Neutrophil (primary cell): ENCODE measurements around the gene NRXN3.

Experiments used
- H3K27ac ChIP-seq: fragments of 200-600 bp; sonication (generic); 2 replicates; pipeline ENCODE4 v1.5.1; 2016; ENCODE audit warnings: mild to moderate bottlenecking, moderate library complexity
- H3K27me3 ChIP-seq: fragments of 200-600 bp; sonication (generic); 2 replicates; pipeline ENCODE4 v1.6.0; 2016; ENCODE audit warnings: mild to moderate bottlenecking
- H3K36me3 ChIP-seq: fragments of 200-600 bp; sonication (generic); 2 replicates; pipeline ENCODE4 v1.5.1; 2017
- H3K4me1 ChIP-seq, 2 experiments: fragments of 200-600 bp in 1 of 2; sonication (generic) in 1 of 2; 1 replicate in 1 of 2; 2 replicates in 1 of 2; pipeline versions ENCODE4 v1.5.1 to v1.6.1; 2013 to 2016; ENCODE audit warnings: low read depth in 1 of 2, low read length in 1 of 2, mild to moderate bottlenecking in 1 of 2, moderate library complexity in 1 of 2; ENCODE audit not compliant: control insufficient read depth in 1 of 2, insufficient read depth in 1 of 2
- H3K4me3 ChIP-seq, 2 experiments: fragments of 200-600 bp in 1 of 2; sonication (generic) in 1 of 2; 1 replicate in 1 of 2; 2 replicates in 1 of 2; pipeline ENCODE4 v1.5.1; 2013 to 2016; ENCODE audit warnings: low read depth in 1 of 2, low read length in 1 of 2, mild to moderate bottlenecking in 1 of 2, moderate library complexity in 1 of 2
- H3K9me3 ChIP-seq: fragments of 200-600 bp; sonication (generic); 2 replicates; pipeline ENCODE4 v1.5.1; 2016
- TF ChIP-seq, protein P1 (sequence below): fragments of 200-600 bp; sonication (generic); IDR thresholded peaks from 2 replicates; pipeline ENCODE4 v1.5.1; 2016; ENCODE audit warnings: antibody characterized with exemption

NRXN3 gene

DNA sequence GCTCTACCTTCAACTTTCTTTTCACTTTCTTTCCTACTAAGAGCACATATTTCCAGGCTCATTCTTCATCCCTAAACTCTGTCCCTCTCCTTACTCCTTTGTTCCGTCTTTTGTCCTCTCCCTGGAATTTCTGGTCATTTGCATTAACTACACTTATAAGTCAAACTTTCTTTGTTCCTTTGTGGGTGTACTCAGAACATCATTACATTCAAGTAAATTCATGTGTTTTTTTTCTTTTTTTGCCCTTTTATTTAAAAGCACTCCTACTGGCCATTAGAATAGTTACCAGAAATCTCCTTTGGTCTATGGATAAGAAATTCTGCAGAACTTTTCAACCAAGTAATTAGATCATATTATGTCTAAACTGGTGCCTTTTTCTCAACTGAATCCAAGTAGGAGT, 1238.5 kb downstream of the NRXN3 start:
- H3K4me3 ChIP-seq, result no peak overlapping the region
- H3K27me3 ChIP-seq, result no peaks in the 10 kb centered on the region
- no peaks in the 10 kb centered on the region for H3K9me3 ChIP-seq
- H3K4me1 ChIP-seq, result no peaks in the 10 kb centered on the region
- TF ChIP-seq, protein P1, sequence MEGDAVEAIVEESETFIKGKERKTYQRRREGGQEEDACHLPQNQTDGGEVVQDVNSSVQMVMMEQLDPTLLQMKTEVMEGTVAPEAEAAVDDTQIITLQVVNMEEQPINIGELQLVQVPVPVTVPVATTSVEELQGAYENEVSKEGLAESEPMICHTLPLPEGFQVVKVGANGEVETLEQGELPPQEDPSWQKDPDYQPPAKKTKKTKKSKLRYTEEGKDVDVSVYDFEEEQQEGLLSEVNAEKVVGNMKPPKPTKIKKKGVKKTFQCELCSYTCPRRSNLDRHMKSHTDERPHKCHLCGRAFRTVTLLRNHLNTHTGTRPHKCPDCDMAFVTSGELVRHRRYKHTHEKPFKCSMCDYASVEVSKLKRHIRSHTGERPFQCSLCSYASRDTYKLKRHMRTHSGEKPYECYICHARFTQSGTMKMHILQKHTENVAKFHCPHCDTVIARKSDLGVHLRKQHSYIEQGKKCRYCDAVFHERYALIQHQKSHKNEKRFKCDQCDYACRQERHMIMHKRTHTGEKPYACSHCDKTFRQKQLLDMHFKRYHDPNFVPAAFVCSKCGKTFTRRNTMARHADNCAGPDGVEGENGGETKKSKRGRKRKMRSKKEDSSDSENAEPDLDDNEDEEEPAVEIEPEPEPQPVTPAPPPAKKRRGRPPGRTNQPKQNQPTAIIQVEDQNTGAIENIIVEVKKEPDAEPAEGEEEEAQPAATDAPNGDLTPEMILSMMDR, result no peak
- H3K36me3 ChIP-seq, result no peaks in the 10 kb centered on the region
- no peak overlapping the region for H3K27ac ChIP-seq

DNA sequence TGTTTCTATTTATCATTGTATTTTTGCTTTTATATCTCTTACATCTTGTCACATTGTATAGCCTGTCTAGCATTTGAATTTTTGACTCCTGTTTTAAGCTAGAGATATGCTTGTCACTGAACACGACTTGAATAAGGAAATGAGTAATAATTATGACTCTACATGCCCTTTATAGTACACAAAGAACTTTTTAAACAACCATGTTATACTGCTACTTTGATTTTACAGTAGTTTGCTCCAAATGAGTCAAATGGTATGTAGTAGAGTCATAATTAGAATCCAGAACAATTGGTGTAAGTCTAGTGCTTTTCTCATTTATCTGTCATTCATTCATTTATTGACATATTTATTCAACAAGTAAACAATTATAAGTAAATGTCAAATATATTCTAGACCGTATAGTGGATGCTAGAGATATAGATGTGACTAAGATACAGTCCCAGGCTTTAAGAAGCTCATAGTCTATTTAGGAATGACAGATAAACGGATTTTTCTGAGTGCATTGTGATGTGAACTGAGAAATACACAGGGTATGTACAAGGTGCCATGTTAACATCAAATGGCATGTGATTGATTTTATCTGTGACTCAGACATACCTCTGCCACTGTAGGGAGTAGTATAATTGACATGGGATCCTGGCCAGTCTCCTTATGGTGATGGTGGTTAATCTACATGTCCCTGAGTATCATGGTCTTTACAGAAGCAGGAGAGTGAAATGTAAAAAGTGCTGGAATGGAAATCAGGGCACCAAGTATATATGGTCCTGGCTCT, 1241.4 kb downstream of the NRXN3 start:
- H3K36me3 ChIP-seq, result no peaks in the 10 kb centered on the region
- TF ChIP-seq, protein P1, result no peak
- no peaks in the 10 kb centered on the region for H3K27me3 ChIP-seq
- H3K4me3 ChIP-seq, result no peak overlapping the region
- H3K4me1 ChIP-seq, result no peaks in the 10 kb centered on the region
- no peaks in the 10 kb centered on the region for H3K9me3 ChIP-seq
- H3K27ac ChIP-seq, result no peak overlapping the region

DNA sequence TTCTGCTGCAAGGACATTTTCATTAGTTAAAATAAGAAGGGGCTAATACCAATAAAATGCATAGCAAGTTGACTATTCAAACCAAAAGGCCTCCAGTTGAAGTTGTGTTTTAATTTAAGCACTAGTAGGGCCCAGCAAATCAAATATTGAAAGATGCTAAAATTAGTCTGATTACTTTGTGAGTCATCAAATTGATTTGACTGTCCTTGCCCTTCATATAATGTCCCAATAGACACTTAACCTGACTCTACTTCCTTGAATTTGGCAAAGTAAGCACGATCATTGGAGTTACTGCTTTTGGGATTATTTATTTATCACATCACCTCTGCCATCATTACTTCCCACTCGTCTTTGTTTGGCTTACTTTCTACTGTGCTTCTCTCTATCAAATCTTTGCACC, 1242.6 kb downstream of the NRXN3 start:
- Histone ChIP-seq H3K27me3 (no peaks in the 10 kb centered on the region), H3K9me3 (no peaks in the 10 kb centered on the region), H3K27ac (no peak overlapping the region), H3K36me3 (no peaks in the 10 kb centered on the region), H3K4me3 (no peak overlapping the region), H3K4me1 (no peaks in the 10 kb centered on the region)
- TF ChIP-seq, protein P1, result no peak

DNA sequence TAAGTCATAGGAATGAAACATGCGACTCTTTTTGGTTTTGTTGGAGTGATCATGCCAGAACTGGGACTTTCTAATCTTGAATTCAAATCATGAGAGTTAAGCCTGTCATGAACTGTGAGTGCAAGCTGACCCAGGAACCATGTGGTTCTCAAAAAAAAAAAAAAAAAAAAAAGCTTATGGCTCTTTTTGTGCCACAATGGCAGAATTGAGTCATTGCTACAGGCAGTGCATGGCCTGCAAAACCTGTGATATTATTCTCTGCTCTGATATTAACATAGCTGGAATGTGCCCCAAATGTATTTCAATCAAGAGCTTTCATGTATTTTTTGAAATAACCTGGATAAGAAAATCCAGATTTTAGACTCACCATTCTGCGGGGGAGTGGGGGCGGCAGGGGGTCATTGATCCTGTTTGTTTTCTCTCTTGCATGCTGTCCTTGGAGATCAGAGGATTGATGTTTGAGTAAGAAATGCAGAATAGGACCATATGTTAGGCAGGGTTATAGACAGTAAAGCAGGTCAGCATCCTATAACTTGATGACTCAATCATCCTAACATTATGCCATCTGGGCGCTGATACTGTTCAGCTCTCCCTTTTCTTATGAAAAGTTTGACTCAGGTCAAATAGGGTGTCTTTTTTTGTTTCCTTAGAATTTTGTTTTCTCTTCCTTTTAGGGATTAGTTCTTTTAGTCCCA, 1243.7 kb downstream of the NRXN3 start:
- Histone ChIP-seq H3K4me3 (no peak overlapping the region), H3K9me3 (no peaks in the 10 kb centered on the region), H3K27ac (no peak overlapping the region), H3K4me1 (no peaks in the 10 kb centered on the region), H3K36me3 (no peaks in the 10 kb centered on the region), H3K27me3 (no peaks in the 10 kb centered on the region)
- TF ChIP-seq, protein P1, result no peak

DNA sequence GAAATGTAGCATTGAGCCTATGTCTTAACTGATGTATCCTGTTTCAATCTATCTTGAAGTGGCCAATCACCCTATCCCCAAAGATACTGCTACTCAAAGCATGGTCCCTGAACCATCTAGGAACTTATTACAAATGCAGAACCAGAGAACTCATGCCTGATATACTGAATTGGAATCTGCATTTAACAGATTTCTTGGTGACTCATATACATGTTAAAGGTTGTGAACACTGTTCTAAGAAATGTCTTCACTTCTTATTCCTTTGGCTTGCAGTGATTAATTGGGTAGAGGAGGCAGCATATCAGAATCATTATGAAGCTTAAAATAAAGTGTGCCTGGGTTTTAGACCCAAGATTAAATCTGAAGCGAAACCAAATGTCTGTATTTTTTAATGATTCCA, 1245.6 kb downstream of the NRXN3 start:
- Histone ChIP-seq H3K36me3 (no peaks in the 10 kb centered on the region), H3K9me3 (no peaks in the 10 kb centered on the region), H3K27ac (no peak overlapping the region), H3K4me3 (no peak overlapping the region), H3K4me1 (no peaks in the 10 kb centered on the region), H3K27me3 (no peaks in the 10 kb centered on the region)
- TF ChIP-seq, protein P1, result no peak
